Measurements from ENCODE around the gene DNAJC11.
"Not testable (repeated sequence)": the region's sequence is repeated elsewhere in the genome, so short reads cannot be mapped to it uniquely, and the experiment has no call there.

DNA sequence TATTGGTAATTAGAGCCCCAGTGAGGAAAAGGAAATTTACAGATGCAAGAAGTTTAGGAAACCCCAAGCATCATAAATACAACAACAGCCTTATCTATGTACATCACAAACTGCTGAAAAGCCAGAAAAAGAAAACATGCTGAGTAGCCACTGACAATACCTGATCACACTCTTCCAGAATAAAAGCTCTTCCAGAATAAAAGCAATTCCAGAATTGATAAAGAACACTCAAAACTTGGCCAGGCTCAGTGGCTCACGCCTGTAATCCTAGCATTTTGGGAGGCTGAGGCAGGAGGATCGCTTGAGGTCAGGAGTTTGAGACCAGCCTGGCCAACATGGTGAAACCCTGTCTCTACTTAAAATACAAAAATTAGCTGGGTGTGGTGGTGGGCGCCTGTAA lies 60.7 kb downstream of the DNAJC11 start:
- TF ChIP-seq, protein P1, sequence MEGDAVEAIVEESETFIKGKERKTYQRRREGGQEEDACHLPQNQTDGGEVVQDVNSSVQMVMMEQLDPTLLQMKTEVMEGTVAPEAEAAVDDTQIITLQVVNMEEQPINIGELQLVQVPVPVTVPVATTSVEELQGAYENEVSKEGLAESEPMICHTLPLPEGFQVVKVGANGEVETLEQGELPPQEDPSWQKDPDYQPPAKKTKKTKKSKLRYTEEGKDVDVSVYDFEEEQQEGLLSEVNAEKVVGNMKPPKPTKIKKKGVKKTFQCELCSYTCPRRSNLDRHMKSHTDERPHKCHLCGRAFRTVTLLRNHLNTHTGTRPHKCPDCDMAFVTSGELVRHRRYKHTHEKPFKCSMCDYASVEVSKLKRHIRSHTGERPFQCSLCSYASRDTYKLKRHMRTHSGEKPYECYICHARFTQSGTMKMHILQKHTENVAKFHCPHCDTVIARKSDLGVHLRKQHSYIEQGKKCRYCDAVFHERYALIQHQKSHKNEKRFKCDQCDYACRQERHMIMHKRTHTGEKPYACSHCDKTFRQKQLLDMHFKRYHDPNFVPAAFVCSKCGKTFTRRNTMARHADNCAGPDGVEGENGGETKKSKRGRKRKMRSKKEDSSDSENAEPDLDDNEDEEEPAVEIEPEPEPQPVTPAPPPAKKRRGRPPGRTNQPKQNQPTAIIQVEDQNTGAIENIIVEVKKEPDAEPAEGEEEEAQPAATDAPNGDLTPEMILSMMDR (IDR thresholded peaks at IDR 0.05), result not testable (repeated sequence)
- not testable (repeated sequence) for TF ChIP-seq POLR2A (IDR thresholded peaks at IDR 0.05)
